Panc1 (cell line): Measurements from ENCODE around the gene GLI3. TPM values are rescaled to one million over a fixed set of nuclear protein-coding genes. Genes with fewer than 3 reads are reported as not detected.

Source experiments
- ATAC-seq: fragments of 200-7000 bp; cut with Tn5 transposase; 2 replicates; pipeline ENCODE4 v1.9.1; 2020; ENCODE audit warnings: mild to moderate bottlenecking, moderate library complexity
- BruUV-seq: library from RNA; stranded (reverse); fragments of 400-500 nt; replicated peaks from 2 replicates; lab custom pipeline; 2021; lab: Mats Ljungman, UMichigan
- CTCF ChIA-PET: fragments of 300-600 bp; sonication (Branson Sonifier 250); formaldehyde crosslinking; loops from one replicate; lab custom pipeline; 2022; ENCODE audit warnings: antibody characterized with exemption; lab: Charles Lee
- POLR2A ChIA-PET: fragments of 300-600 bp; sonication (Branson Sonifier 250); formaldehyde crosslinking; loops from one replicate; lab custom pipeline; 2022; ENCODE audit warnings: antibody characterized with exemption; lab: Charles Lee
- DNase-seq: peaks from one replicate; pipeline ENCODE4 v3.0.0-alpha.2; 2010; ENCODE audit warnings: low read depth, low spot score
- H3K27ac ChIP-seq: 2 replicates; pipeline ENCODE4 v1.5.1; 2011; ENCODE audit warnings: mild to moderate bottlenecking, low read length, inconsistent platforms
- H3K27me3 ChIP-seq: fragments of 200-500 bp; sonication (Bioruptor generic); 2 replicates; pipeline ENCODE4 v1.6.0; 2014; ENCODE audit warnings: low read length, inconsistent platforms; ENCODE audit not compliant: control insufficient read depth, insufficient read depth
- H3K36me3 ChIP-seq: fragments of 200-500 bp; sonication (Bioruptor generic); 2 replicates; pipeline ENCODE4 v1.5.1; 2014; ENCODE audit warnings: inconsistent platforms, mild to moderate bottlenecking, low read length, moderate library complexity; ENCODE audit not compliant: control insufficient read depth, insufficient read depth
- H3K4me1 ChIP-seq: 2 replicates; pipeline ENCODE4 v1.5.1; 2011; ENCODE audit warnings: inconsistent platforms, mild to moderate bottlenecking, low read length, moderate library complexity; ENCODE audit not compliant: control insufficient read depth, insufficient read depth
- H3K4me3 ChIP-seq, 2 experiments: 2 replicates each; pipeline ENCODE4 v1.5.1; 2011 to 2012; ENCODE audit warnings: low read depth in 2 of 2, low read length in 2 of 2, mild to moderate bottlenecking in 2 of 2, inconsistent platforms in 1 of 2, moderate library complexity in 1 of 2
- H3K9me3 ChIP-seq: fragments of 200-500 bp; sonication (Bioruptor generic); 2 replicates; pipeline ENCODE4 v1.5.1; 2014; ENCODE audit warnings: low read depth, mild to moderate bottlenecking, inconsistent platforms, low read length, moderate library complexity; ENCODE audit not compliant: control insufficient read depth, insufficient read depth
- POLR2AphosphoS5 ChIP-seq: IDR thresholded peaks from 2 replicates; pipeline ENCODE4 v1.6.1; 2012; ENCODE audit warnings: mild to moderate bottlenecking, low read depth, low read length, moderate library complexity
- SIN3A ChIP-seq: IDR thresholded peaks from 2 replicates; pipeline ENCODE4 v1.6.1; 2012; ENCODE audit warnings: low read depth, mild to moderate bottlenecking, low read length, moderate library complexity, borderline replicate concordance; ENCODE audit not compliant: insufficient read depth
- TCF7L2 ChIP-seq: IDR thresholded peaks from 2 replicates; pipeline ENCODE4 v1.6.1; 2011; ENCODE audit warnings: mild to moderate bottlenecking, low read depth, low read length, inconsistent platforms
- in situ Hi-C: cut with HindIII; loops from 2 replicates; pipeline ENCODE4 v1.10.0; 2016; ENCODE audit warnings: low sequenced_read_pairs, low pct_unique_long_range_greater_than_20kb
- intact Hi-C: fragments of 100-400 bp; cut with micrococcal nuclease; formaldehyde crosslinking; loops from one replicate; pipeline ENCODE4 v1.10.0; 2022; ENCODE audit not compliant: unreplicated experiment
- total RNA-seq: library from RNA; stranded (reverse); gene quantifications from one replicate; pipeline ENCODE4 v1.2.1, GENCODE V29; 2021; ENCODE audit not compliant: unreplicated experiment
- TF ChIP-seq, protein P1 (sequence below): fragments of 450-650 bp; IDR thresholded peaks from 2 replicates; pipeline ENCODE4 v1.5.1; 2017; ENCODE audit warnings: mild to moderate bottlenecking
- TF ChIP-seq, protein P2 (sequence below), 2 experiments: IDR thresholded peaks; 2 replicates each; pipeline ENCODE4 v1.6.1; 2011 to 2012; ENCODE audit warnings: low read depth in 2 of 2, control low read depth in 1 of 2, low read length in 1 of 2, mild to moderate bottlenecking in 1 of 2, moderate library complexity in 1 of 2; ENCODE audit not compliant: insufficient read depth in 1 of 2

The GLI3 gene
- total RNA-seq, 1 experiment from 2014 or later, result 3.7 TPM

DNA sequence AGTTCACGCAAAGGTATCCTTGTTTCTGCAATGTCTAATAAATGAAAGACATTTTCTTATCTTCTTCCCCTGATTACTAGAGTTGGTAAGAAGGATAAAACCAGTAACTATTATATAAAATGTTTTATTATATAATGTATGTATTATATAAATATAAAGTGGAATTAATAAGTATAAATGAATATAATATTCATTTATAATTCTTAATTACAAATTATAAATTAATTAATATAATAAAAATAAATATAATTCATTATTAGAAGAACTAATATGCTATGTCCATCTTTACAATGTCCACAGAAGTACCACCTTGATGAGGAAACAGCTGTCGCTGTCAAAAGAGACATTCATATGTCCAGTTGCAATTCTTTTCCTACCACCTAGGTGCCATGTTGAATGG is 177.7 kb downstream of the GLI3 start:
- no peak overlapping the region for H3K27ac ChIP-seq
- H3K36me3 ChIP-seq, result no peaks in the 10 kb centered on the region
- H3K4me1 ChIP-seq, result no peaks in the 10 kb centered on the region
- no peak for TF ChIP-seq TCF7L2
- no peak for TF ChIP-seq SIN3A
- TF ChIP-seq, protein P1, sequence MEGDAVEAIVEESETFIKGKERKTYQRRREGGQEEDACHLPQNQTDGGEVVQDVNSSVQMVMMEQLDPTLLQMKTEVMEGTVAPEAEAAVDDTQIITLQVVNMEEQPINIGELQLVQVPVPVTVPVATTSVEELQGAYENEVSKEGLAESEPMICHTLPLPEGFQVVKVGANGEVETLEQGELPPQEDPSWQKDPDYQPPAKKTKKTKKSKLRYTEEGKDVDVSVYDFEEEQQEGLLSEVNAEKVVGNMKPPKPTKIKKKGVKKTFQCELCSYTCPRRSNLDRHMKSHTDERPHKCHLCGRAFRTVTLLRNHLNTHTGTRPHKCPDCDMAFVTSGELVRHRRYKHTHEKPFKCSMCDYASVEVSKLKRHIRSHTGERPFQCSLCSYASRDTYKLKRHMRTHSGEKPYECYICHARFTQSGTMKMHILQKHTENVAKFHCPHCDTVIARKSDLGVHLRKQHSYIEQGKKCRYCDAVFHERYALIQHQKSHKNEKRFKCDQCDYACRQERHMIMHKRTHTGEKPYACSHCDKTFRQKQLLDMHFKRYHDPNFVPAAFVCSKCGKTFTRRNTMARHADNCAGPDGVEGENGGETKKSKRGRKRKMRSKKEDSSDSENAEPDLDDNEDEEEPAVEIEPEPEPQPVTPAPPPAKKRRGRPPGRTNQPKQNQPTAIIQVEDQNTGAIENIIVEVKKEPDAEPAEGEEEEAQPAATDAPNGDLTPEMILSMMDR, result no peak
- TF ChIP-seq, protein P2, sequence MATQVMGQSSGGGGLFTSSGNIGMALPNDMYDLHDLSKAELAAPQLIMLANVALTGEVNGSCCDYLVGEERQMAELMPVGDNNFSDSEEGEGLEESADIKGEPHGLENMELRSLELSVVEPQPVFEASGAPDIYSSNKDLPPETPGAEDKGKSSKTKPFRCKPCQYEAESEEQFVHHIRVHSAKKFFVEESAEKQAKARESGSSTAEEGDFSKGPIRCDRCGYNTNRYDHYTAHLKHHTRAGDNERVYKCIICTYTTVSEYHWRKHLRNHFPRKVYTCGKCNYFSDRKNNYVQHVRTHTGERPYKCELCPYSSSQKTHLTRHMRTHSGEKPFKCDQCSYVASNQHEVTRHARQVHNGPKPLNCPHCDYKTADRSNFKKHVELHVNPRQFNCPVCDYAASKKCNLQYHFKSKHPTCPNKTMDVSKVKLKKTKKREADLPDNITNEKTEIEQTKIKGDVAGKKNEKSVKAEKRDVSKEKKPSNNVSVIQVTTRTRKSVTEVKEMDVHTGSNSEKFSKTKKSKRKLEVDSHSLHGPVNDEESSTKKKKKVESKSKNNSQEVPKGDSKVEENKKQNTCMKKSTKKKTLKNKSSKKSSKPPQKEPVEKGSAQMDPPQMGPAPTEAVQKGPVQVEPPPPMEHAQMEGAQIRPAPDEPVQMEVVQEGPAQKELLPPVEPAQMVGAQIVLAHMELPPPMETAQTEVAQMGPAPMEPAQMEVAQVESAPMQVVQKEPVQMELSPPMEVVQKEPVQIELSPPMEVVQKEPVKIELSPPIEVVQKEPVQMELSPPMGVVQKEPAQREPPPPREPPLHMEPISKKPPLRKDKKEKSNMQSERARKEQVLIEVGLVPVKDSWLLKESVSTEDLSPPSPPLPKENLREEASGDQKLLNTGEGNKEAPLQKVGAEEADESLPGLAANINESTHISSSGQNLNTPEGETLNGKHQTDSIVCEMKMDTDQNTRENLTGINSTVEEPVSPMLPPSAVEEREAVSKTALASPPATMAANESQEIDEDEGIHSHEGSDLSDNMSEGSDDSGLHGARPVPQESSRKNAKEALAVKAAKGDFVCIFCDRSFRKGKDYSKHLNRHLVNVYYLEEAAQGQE (IDR thresholded peaks at IDR 0.05; ENCODE audit: insufficient read depth in 1 of 2, low read depth in 2 of 2, low read length in 1 of 2), result no peak
- TF ChIP-seq POLR2AphosphoS5, result no peak
- POLR2A ChIA-PET, result no interaction called here
- no peak for DNase-seq
- intact Hi-C loops (no loop called here), in situ Hi-C loops (no loop called here)
- no peak for ATAC-seq
- H3K9me3 ChIP-seq, result no peaks in the 10 kb centered on the region
- no peak overlapping the region for H3K4me3 ChIP-seq
- CTCF ChIA-PET, result no interaction called here
- H3K27me3 ChIP-seq, result no peaks in the 10 kb centered on the region
- BruUV-seq, result no TSS peak

DNA sequence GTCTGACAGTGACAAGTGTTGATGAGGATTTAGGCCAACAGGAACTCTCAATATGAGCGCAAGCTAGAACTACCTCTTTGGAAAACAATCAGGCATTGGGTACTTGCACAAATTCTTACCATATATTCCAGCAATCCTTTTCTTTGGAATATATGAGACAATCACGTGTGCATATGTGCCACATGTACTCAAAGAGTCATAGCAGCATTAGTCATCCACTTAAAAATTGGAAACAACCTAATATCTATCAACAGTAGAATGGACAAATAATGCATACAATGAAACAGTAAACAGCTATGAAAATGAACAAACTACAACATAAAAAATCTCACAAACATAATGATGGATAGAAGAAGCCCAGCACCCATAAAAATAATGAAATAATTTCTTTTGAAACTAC is 179.7 kb downstream of the GLI3 start:
- intact Hi-C loops, result no loop called here
- DNase-seq (no peak), ATAC-seq (no peak)
- BruUV-seq, result no TSS peak
- CTCF ChIA-PET, result no interaction called here
- Histone ChIP-seq H3K9me3 (no peaks in the 10 kb centered on the region), H3K4me1 (no peaks in the 10 kb centered on the region), H3K4me3 (no peak overlapping the region), H3K36me3 (no peaks in the 10 kb centered on the region), H3K27me3 (no peaks in the 10 kb centered on the region), H3K27ac (no peak overlapping the region)
- POLR2A ChIA-PET, result no interaction called here
- TF ChIP-seq, protein P1, result no peak
- no peak for TF ChIP-seq SIN3A
- TF ChIP-seq, protein P2 (IDR thresholded peaks at IDR 0.05; ENCODE audit: insufficient read depth in 1 of 2, low read depth in 2 of 2, low read length in 1 of 2), result no peak
- no peak for TF ChIP-seq POLR2AphosphoS5
- in situ Hi-C loops, result no loop called here
